ENCODE measurements around the gene LRBA. TPM values are rescaled to one million over a fixed set of nuclear protein-coding genes. Genes with fewer than 3 reads are reported as not detected.
"Not testable (repeated sequence)": the region's sequence is repeated elsewhere in the genome, so short reads cannot be mapped to it uniquely, and the experiment has no call there.

LRBA gene
- total RNA-seq, 1 donor from 2014 or later = 70.5 TPM

DNA sequence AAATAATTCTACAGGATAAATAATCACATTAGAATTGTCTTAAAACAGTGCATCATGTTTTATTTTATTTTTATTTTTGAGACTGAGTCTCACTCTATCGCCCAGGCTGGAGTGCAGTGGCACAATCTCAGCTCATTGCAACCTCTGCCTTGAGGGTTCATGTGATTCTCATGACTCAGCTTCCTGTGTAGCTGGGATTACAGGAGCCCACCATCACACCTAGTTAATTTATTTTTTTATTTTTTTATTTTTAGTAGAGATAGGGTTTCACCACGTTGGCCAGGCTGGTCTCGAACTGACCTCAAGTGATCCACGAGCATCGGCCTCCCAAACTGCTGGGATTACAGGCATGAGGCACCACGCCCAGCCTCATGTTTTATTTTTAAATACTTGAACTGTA lies 353.5 kb downstream of the LRBA start:
- DNase-seq = not testable (repeated sequence)

- DNase-seq = not testable (repeated sequence)
Measured at GRCh38 chr4:150658258-150658657, 356.8 kb downstream of the LRBA start.

- DNase-seq = no peak
Measured at GRCh38 chr4:150656891-150657290, 358.2 kb downstream of the LRBA start.

DNA sequence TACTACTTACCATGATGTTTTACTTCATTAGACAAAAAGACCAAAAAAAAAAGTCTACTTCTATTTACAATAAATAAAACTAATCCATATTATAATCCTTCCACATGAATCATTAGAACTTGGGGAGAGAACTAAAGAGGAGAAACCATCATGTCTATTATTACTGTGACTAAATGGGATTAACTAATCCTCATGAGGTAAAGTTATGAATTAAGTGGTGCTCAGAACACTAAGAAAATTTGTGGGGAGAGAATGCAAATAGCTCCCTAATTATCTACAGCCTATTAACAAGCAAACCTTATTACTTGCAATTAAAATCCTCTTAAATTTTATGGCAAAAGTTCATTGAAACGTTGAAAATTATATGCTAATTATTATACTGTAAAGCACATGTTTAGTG lies 364.3 kb downstream of the LRBA start:
- no peak for DNase-seq

DNA sequence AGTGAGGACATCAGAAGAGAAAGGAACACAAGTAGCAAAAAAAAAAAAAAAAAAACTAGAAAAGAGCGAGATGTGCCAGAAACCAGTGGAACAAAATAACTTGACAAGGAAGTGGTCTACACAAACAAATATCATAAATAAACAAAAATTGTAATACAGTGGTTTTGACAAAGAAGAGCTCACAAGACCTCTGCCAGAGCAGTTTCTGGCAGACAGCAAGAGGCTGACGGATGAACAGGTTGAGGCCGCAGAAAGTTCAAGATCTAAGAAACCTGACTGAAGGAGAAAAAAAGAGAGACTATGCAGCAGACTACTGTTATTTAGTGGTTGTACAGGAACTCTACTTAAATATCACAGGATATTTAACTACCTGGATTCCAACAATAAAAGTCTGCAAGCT lies 367.0 kb downstream of the LRBA start:
- DNase-seq = no peak

DNA sequence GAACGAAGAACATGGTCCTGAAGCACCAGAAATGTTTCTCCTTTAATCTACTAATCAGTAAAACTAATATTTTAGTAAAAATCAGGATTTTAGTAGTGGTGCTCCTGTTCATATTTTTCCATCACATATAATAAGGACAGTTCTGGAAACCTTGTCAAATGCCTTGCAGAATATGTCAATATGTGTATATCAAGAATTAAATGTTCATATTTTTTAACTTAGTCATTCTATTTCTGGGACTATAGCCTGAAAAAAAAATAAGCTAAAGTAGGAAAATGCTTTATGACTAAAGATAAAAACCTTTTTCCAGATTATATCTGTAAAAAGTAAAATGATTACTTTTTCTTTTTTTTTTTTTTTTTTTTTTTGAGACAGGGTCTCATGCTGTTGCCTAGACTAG lies 368.1 kb downstream of the LRBA start:
- no peak for DNase-seq

GRCh38 chr4:150641612-150642011 lies 373.5 kb downstream of the LRBA start:
- DNase-seq = no peak

DNA sequence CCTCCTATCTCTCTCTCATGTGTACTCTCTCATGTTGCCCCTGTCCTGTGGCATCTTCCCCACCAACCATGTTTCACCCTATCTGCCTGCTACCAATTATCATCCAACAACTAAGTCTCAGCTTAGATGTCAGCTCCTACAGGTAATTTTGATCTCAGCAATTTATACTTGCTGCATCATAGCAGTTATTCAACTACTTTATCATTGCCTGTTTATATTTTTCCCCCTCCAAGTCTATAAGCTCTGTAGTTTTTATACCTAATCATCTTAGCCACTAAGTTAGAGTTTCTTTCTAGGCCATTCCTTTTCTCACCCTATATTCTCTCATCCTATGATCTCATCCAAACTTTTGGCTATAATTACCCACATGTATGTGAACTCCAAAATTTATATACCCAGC lies 382.4 kb downstream of the LRBA start:
- no peak for DNase-seq

DNA sequence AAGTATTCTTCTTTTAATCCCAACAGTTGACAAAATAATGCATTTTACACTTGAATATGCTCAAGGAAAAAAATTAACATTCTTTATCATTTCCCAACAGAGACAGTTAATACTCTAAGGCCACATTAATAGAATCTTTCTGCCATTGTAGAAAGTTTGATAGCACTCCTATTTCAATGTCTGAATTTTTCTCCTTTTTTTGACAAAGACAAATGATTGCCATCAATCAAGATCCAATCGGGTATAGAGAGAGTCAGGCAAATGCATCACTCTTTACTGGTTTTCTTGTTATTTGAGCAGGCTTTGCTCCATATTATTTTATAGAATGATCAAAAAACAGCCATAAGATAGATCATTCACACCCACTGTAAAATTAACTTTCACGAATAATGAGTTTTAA lies 387.0 kb downstream of the LRBA start:
- no peak for DNase-seq

DNA sequence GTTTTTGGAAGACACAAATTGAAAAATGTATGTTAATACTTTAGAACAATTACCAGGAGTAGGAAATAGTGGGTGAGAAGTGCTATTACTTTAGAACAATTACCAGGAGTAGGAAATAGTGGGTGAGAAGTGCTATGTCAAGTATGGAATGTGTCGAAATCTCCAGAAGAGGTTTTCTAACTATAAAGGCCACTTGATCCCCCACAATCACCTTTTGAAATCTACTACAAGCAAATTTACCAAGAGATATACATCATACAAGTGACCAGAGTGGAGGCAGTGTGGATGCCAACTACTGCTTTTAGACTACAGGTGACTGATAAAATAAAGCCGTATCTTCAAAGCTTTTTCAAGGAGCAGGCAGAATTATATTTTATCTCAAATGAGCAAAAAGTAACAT lies 390.1 kb downstream of the LRBA start:
- no peak for DNase-seq

DNA sequence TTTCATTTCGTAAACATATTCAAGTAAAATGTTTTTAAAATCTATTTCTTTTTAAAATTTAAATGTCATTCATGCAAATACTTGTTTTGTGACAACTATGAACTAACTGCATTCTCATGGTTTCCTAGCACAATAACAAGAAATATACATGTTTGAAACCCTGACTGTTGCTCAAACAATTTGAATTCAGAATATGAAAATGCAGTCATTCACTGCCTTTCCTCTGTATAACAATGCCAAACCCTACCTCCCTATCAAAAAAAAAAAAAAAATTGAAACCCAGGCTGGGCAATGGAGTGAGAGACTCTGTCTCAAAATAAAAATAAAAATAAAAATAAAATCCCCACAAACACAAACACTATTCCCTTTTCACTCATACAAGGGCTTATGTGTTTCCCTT lies 391.0 kb downstream of the LRBA start:
- DNase-seq = no peak

DNA sequence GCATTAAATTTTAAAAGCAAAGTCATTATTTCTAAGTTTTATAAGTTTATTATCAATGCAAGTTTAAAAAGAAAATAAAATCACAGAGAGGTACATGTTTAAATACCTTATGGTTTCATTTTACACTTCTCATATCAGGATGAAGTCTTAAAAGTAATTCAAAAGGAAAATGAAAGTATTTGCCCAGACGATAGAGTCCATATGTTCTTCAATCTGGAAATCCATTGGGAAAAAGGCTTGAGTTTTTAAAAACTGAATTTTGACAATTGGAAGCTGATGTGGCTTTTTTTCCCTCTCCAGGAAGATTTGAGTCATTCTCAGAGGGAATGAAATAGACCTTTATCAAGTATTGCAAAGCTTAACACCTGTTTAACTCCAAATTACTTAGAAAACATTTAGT lies 396.0 kb downstream of the LRBA start:
- no peak for DNase-seq

GRCh38 chr4:150609131-150609530 lies 406.0 kb downstream of the LRBA start:
- DNase-seq = no peak

DNA sequence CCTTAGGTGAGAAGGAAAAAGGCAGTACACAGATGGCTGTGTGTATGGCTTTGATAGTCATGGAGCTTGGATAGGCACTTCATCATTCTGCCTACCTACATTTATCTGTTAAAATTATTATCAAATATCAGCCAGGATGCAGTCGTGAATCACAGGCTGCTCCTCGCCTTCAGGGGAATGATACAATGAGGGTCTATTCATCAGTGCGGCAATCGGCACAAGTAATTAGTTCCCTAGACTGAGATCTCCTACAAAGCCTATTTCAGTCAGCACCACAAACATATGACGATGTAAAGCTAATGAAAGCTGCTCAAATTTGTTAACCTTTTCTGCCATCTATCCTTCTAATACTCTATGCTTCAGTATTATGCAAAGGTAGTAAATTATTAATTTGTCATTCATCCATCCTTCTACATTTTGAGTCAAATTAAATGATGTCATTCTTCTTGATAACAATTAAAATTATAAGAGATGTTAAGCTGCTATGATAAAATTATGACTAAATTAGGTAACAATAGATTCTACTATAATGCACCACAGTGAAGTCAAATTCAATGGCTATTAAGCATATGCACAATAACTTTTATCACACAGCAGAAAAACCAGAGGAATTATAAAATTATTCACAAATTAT lies 414.2 kb downstream of the LRBA start:
- no peak for DNase-seq

GRCh38 chr4:150599547-150599946 lies 415.5 kb downstream of the LRBA start:
- DNase-seq = no peak

- DNase-seq = peak; percentile 32
Measured at GRCh38 chr4:150598909-150599308, 416.2 kb downstream of the LRBA start.

DNA sequence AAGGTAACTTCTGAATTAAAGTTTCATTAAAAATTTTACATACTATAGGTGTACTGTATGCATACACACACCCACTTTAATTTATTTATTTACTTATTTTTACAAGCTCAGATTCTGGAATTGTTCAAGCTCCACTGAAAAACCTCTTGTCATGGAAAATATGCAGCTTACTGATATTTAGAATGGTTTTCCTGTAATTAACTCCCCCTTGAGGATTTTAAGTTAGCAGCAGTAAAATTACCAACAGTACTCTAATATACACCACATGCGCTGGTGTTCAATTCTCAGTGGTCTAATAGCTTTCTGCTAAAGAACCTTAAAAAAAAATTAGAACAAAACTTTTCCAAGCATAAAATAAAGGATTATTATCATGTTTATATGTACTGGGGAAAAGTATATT lies 421.1 kb downstream of the LRBA start:
- no peak for DNase-seq

DNA sequence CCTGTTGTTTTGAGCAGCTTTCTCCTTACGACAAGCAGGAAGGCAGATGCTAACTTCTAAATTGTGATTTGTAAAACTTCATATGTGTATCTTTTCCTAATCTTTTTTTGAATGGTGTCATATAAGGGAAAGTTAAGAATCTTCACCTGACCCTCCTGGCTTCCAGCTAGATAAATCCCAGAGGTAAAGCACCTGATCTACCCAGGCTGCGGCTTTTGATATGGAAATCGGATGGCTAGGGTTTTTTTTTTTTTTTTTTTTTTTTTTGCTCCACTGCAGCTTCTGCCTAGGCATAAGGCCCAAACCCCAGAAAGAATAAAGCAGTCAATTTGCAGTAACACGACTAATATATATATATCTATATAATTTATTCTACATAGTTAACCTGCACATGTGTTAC lies 423.2 kb downstream of the LRBA start:
- no peak for DNase-seq

DNA sequence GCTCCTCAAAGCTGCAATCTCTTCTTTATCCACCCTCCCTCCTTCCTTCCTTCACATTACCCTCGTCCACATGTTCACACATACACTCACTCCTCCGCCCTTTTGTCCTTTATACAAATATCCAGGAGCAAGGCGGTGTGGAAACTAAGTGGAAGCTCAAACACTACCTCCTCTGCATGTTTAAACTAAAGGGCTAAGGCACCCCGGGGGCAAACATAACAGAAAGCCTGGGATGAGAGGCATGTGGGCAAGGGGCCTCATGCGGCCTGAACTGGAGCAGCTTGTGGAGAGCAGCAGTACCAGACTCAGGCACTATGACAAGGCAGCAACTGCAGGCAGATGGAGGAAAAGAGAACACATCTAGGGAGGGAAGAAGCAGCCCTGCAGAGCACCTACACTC lies 423.7 kb downstream of the LRBA start:
- DNase-seq = no peak

DNA sequence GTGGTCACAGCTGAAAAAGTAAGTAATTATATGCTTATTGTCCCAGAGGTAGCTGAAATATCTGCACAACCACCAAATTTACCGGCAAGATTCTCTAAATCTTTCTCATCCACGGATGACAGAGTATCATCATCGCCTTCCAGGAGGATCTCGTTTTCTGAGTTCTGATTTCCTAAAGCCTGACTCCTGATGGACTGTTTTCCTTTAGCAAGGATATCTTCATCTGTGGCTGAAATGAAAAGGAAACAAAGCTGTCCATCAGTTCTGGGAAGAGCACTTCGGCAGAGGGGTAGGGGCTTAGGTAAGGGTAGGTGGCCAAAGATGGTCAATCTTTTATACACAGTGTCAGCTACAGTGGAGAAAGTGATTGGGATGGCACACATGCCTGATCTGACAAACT lies 424.5 kb downstream of the LRBA start:
- DNase-seq = no peak

- no peak for DNase-seq
Measured at GRCh38 chr4:150589157-150589556, 425.9 kb downstream of the LRBA start.

DNA sequence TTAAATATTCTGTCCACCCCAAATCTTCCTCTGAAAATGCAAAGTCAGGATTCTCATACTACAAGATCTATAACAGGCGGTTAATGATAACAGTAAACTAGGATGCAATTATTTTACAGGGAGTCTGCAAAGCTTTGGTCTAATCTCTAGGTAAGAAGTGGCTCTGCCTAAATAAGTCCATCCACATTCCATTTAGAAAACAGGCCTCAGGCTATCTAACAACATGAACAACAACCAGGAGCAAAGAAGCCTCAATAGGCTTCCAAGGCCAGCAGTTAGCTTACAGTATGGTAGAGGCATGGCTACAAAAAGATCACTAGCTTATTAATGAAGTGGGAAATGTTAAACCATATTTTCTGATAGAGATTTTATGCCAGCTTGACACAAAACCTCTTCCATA lies 426.8 kb downstream of the LRBA start:
- DNase-seq = no peak

DNA sequence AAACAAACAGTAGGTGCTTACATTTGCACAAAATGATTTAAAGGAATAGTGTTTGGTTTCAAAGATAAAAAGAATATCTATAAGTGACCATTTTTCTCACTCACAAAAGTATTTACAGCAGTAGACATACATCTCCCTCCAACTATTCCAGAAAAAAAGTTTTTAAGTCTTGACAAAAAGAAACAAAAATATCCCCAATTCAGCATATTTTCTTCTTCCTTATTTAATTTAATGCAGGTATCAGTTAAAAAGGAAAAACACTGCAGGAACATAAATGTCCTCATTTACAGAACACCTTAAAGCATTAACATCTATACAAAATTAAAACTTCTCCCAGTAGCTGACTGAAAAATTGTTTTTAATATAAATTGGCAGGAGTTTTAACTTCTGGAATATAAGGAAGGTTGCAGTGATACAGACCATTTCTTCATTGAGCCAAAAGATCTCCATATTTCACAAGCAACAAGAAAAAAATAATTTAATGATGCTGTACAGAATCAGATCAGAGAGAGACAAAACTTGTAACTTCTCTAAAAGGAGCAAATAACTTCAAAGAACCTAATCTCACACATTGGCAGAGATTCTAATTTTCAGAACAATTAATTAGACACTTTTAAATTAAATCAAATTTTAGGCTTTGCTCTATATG lies 428.8 kb downstream of the LRBA start:
- DNase-seq = no peak

GRCh38 chr4:150585611-150586010 lies 429.5 kb downstream of the LRBA start:
- no peak for DNase-seq

Data from skin of body (tissue), 2 donors.